HG03196 (cell line): ENCODE results near the gene SMCHD1.
"Not testable (repeated sequence)": the region's sequence is repeated elsewhere in the genome, so short reads cannot be mapped to it uniquely, and the experiment has no call there.

Experiments used
- ATAC-seq: cut with Tn5 transposase; IDR thresholded peaks from one replicate; pipeline ENCODE4 v1.9.1; 2021; ENCODE audit not compliant: unreplicated experiment

SMCHD1 gene

GRCh38 chr18:2656981-2657512, 1.5 kb downstream of the SMCHD1 start:
- ATAC-seq: no peak

GRCh38 chr18:2657788-2658458, 2.4 kb downstream of the SMCHD1 start:
- ATAC-seq: no peak

- ATAC-seq: not testable (repeated sequence)
These were observed 5.3 kb downstream of the SMCHD1 start for GRCh38 chr18:2660849-2661248.

- not testable (repeated sequence) for ATAC-seq
These were observed 6.8 kb downstream of the SMCHD1 start for GRCh38 chr18:2662288-2662687.

- no peak for ATAC-seq
These were observed 7.5 kb downstream of the SMCHD1 start for GRCh38 chr18:2662990-2663389.

- ATAC-seq: no peak
These were observed 16.9 kb downstream of the SMCHD1 start for GRCh38 chr18:2672410-2672809.

- ATAC-seq: no peak
These were observed 17.3 kb downstream of the SMCHD1 start for GRCh38 chr18:2672872-2673271.

- not testable (repeated sequence) for ATAC-seq
These were observed 23.4 kb downstream of the SMCHD1 start for GRCh38 chr18:2678933-2679332.

- no peak for ATAC-seq
These were observed 24.8 kb downstream of the SMCHD1 start for GRCh38 chr18:2680216-2680792.

- no peak for ATAC-seq
These were observed 26.6 kb downstream of the SMCHD1 start for GRCh38 chr18:2681993-2682603.

GRCh38 chr18:2683055-2683454, 27.5 kb downstream of the SMCHD1 start:
- no peak for ATAC-seq

GRCh38 chr18:2686349-2686968, 30.9 kb downstream of the SMCHD1 start:
- no peak for ATAC-seq

- peak; percentile 49 for ATAC-seq
These were observed 32.0 kb downstream of the SMCHD1 start for GRCh38 chr18:2687390-2688001.

GRCh38 chr18:2692508-2692907, 37.0 kb downstream of the SMCHD1 start:
- no peak for ATAC-seq

GRCh38 chr18:2697184-2697583, 41.7 kb downstream of the SMCHD1 start:
- no peak for ATAC-seq

GRCh38 chr18:2699001-2699400, 43.5 kb downstream of the SMCHD1 start:
- ATAC-seq: no peak

- no peak for ATAC-seq
These were observed 49.0 kb downstream of the SMCHD1 start for GRCh38 chr18:2704541-2704940.

GRCh38 chr18:2706903-2707302, 51.4 kb downstream of the SMCHD1 start:
- no peak for ATAC-seq

- no peak for ATAC-seq
These were observed 52.1 kb downstream of the SMCHD1 start for GRCh38 chr18:2707551-2708168.

GRCh38 chr18:2709316-2709715, 53.8 kb downstream of the SMCHD1 start:
- no peak for ATAC-seq

GRCh38 chr18:2714140-2714539, 58.6 kb downstream of the SMCHD1 start:
- no peak for ATAC-seq
